ENCODE measurements around the gene SMYD1.
"Not testable (repeated sequence)": the region's sequence is repeated elsewhere in the genome, so short reads cannot be mapped to it uniquely, and the experiment has no call there.

SMYD1 gene

DNA sequence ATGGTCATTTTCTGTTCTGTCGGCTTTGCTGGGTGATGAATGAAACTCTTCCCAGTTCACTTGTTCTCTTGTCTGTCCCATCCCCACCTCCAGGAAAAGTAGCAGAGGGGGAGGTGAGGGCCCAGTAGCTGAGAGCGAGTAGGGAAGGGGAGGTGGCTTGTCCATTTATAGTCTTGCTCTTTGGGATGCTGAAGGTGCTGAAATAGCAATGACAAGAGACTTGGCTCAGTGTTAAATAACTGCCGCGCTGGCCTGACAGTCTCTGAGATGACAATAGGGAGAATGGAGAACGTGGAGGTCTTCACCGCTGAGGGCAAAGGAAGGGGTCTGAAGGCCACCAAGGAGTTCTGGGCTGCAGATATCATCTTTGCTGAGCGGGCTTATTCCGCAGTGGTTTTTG is at the start of gene SMYD1:
Gene SMYD1 (plus strand): TSS at position 228 of the 400 bp plus-strand sequence. CDS start 40 bp downstream, at position 268.
- in situ Hi-C loops (cut with HindIII; ENCODE audit: low sequenced_read_pairs) = no loop called here

DNA sequence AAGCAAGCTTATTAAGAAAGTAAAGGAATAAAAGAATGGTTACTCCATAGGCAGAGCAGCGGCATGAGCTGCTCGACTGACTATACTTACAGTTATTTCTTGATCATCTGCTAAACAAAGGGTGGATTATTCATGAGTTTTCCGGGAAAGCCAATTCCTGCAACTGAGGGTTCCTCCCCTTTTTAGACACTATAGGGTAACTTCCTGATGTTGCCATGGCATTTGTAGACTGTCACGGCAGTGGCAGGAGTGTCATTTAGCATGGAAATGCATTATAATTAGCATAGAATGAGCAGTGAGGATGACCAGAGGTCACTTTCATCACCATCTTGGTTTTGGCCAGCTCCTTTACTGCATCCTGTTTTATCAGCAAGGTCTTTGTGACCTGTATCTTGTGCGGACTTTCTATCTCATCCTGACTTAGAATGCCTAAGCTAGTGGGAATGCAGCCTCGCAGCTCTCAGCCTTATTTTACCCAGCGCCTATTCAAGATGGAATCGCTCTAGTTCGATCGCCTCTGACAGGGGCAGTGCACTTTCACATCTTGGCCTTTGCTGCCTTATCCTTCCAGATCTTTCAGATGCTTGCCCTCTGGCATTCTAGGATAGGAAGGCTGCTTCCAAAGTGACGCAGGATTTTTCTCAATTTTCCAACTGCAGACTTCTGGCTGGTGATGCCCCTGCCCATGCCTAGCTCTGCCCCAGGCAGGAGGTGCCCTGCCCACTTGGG is 49.4 kb upstream of the SMYD1 start:
- in situ Hi-C loops (cut with HindIII; ENCODE audit: low sequenced_read_pairs) = not testable (repeated sequence)

DNA sequence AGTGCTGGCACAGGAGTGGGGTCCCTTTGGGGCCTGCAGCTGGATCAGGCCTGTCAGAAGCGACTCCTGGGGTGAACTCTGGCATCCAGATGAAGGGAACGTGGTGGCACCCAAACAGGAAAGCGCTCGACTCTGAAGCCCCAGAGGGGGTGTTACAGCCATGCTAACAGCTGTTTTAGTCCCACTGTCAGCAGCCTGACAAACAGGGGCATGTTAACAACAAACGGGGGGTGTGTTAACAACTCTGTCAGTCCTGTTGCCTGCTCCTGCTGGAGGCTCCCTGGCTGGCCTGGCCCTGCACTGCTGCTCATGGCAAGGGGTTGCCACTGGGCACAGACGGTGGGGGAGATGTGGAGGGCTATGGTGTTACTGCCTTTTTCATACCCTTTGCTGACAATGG is 48.7 kb upstream of the SMYD1 start:
- in situ Hi-C loops (cut with HindIII; ENCODE audit: low sequenced_read_pairs) = no loop called here

DNA sequence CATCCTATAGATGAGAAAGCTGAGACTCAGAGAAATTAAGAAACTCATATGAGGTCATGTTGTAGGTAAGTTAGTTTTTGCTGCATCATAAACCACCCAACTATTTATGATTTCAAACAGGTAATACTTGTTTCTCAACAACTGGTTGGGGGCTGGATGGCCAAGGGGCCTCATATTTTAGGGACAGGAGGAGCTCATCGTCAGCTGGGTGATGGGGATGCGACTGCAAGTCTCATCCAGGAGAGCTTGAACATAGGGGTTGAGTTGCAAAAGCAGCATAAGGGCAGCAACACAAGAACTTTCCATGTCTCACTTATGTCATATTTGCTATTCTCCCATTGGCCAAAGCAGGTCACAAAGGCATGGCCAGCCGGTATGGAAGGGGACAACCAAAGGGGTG is 47.6 kb upstream of the SMYD1 start:
- in situ Hi-C loops (cut with HindIII; ENCODE audit: low sequenced_read_pairs) = no loop called here

DNA sequence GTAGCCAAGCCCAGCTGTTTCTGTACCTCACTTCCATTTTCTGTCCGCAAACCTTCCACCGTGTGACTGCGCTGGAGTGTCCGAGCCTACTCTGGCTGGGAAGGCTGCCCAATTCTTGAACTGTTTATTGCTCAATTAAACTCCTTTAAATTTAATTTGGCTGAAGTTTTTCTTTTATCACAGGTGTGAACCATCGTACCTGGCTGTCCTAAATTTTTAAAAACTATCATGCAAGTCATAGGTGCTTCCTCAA is 45.0 kb upstream of the SMYD1 start:
- in situ Hi-C loops (cut with HindIII; ENCODE audit: low sequenced_read_pairs) = no loop called here

DNA sequence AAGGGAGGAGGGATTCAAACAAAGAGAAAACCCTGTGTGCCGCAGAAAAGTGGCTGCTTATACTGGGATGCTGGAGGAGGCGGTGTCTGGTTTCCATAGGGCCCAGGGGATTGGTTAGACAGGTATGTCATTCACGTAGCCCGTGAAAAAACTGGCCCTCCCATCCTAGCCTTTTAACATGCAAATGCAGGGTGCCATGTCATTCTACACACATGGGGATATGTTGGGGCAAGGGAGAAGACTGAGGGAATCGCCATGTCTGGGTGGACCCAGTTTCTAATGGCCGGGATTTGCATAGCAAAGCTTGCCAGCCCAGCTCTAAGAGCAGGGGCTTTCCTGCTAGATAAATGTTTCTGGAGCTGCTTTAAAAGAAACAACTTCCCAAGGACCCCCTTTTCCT is 43.1 kb upstream of the SMYD1 start:
- in situ Hi-C loops (cut with HindIII; ENCODE audit: low sequenced_read_pairs) = no loop called here

DNA sequence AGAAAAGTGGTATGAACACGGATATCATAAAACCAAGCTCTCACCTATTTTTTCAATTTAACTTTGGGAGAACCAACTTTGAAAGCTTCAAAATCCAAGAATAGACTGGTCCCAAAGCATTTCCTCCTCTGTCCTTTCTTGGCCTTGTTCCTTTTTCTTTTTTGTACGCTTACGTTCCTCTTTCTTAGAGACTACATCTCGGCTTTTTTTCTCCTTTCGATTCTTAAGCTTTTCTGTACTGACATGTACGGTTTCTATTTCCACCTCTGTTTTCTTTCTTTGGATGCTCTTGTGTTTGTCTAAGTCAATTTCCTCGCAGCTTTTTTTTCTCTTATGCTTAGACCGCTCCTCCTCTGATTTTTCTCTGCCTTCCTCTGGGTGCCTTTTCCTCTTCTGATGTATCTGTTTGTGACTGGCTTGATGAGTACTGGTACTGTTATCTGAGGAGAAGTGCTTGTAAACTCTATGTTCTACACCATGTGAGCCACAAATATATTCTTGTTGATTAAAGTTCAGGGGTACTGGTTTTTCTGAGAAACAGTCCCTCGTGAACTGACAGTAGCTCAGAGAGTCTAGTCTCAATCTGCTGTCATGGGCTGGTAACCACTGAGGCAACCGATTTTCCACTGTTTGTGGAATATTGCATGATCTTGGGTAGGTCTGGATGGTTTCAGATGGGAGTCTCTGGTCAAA is 39.8 kb upstream of the SMYD1 start:
- in situ Hi-C loops (cut with HindIII; ENCODE audit: low sequenced_read_pairs) = no loop called here

DNA sequence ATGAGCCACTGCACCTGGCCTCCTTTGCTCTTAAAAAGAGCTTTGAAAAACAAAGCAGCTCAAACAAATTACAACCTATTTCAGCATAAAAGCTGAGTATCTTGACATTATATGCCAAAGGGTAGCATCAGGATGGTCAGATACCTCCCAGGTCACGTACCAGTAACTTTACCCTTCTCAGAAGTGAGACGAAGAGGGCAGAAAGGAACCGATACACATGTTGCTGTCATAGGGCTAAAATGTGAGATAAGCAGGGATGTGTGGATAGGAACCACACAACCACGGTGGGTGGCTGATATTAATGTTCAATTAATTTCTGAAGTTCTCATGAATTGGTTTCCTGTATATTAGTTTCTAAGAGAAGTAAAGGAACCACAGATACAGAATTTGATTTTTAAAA is 38.7 kb upstream of the SMYD1 start:
- in situ Hi-C loops (cut with HindIII; ENCODE audit: low sequenced_read_pairs) = no loop called here

DNA sequence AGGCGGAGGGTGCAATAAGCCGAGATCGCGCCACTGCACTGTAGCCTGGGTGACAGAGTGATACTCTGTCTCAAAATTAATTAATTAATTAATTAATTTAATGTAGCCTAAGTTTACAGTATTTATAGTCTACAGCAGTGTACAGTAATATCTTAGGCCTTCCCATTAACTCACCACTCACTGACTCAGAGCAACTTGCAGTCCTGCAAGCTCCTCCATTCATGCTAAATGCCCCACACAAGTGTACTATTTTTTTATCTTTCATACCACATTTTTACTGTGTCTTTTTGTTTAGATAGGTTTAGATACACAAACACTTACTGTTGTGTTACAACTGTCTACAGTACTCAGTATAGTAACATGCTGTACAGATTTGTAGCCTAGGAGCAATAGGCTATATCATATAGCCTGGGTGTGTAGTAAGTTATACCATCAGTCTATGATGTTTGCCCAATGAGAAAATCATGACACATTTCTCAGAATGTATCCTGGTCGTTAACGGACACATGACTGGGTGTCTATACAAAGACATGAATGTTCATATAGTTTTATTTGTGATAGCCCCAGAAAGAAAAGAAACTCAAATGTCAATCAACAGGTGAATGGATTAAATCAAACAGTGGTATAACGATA is 35.4 kb upstream of the SMYD1 start:
- in situ Hi-C loops (cut with HindIII; ENCODE audit: low sequenced_read_pairs) = no loop called here

DNA sequence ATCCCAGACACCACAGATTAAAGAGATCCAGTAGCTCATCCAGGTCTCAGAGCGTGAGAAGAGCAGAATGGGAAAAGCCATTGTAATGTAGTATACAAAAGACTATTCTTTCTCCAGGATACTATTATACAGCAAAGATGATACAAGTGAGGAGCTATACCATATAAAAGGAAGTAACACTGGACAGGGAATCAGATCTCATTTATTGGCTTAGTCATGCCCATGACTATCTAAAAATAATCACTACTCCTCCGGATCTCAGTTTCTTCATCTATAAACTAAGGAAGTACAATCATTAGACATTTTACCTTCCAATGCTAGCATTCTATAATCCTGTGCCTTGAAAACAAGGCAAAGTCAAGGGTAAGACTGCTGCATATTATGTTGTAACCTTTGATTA is 31.4 kb upstream of the SMYD1 start:
- in situ Hi-C loops (cut with HindIII; ENCODE audit: low sequenced_read_pairs) = no loop called here

DNA sequence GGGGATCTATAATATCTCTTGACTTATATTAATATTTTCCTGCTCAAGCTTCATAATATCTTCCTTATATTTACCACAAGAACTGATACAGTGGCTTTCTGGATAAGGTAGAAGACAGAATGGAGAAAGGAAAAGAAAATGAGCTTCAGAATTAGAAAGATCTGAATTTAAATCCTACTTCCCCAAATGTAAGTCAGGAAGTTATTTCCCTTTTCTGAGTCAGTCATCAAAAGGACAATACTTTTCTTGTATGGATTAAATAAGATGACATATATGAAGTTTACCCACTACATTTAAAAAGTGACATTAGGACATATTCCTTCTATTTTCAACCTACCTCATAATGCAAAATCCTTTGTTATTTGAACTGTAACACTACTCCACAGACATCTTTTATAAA is 31.0 kb upstream of the SMYD1 start:
- in situ Hi-C loops (cut with HindIII; ENCODE audit: low sequenced_read_pairs) = no loop called here

DNA sequence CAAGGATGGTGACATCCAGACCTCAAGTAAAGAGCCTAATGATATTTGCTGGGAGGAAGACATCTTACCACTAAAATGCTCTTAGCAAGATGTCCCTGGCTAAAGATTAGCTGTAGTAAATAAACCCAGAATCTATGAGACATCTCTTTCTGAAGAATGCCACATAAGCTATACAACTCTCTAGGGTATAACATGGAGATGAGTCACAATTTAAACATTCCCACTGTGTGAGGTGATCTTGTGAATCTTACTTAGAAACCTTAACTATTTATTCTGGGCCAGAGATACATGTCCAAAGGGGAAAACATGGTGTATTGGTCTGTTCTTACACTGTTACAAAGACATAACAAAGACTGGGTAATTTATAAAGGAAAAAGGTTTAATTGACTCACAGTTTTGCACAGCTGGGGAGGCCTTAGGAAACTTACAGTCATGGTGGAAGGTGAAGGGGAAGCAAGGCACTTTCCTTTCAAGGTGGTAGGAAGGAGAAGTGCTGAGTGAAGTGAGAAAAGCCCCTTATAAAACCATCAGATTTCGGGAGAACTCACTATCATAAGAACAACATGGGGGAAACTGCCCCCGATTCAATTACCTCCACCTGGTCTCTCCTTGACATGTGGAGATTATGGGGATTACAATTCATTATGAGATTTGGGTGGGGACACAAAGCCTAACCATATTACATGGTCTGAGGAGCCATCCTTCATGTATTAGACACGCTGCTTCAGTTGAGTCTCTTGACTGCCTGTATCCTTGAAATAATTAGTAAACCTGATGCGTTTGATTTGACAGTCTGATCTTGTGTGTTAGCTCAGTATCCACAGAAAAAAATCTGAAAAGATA is 29.1 kb upstream of the SMYD1 start:
- in situ Hi-C loops (cut with HindIII; ENCODE audit: low sequenced_read_pairs) = no loop called here

DNA sequence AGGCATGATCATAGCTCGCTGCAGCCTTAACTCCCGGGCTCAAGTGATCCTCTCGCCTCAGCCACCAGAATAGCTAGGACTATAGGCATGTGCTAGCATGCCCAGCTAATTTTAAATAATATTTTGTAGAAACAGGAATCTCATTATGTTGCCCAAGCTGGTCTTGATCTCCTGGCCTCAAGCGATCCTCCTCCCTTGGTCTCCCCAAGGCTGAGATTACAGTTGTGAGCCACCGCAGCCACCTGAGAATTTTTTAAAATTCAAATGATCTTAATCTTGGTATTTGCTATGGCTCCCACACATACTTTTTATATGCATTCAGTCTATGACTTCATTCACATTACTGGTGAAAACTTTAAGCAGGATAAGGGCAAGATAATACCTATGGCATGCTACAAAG is 25.1 kb upstream of the SMYD1 start:
- in situ Hi-C loops (cut with HindIII; ENCODE audit: low sequenced_read_pairs) = no loop called here

DNA sequence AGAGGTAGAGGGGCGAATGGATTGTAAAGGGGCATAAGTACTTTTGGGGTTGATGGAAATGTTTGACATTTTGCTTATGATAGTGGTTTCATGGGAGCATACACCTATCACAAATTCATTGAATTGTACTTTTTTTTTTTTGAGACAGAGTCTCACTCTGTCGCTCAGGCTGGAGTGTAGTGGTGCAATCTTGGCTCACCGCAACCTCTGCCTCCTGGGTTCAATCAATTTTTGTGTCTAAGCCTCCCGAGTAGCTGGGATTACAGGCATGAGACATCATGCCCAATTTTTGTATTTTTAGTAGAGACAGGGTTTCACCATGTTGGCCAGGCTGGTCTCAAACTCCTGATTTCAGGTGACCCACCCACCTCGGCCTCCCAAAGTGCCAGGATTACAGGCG is 22.1 kb upstream of the SMYD1 start:
- in situ Hi-C loops (cut with HindIII; ENCODE audit: low sequenced_read_pairs) = not testable (repeated sequence)

DNA sequence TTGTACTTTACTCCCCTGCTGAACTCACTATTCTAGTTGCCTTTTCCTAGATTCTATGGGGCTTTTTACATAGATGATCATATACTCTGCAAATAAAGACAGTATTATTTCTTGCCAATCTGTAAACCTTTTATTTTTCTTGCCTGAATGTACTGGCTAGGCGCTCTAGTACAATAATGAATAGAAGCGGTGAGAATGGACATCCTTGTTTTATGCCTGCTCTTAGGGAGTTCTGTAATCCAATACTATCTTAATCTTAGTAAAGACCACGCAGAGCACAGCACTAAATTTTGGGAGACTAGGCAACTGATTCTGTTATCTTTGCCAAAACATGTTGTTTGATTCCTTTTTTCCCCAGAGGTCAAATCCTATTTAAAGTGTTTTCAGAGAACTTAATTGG is 19.1 kb upstream of the SMYD1 start:
- in situ Hi-C loops (cut with HindIII; ENCODE audit: low sequenced_read_pairs) = no loop called here

DNA sequence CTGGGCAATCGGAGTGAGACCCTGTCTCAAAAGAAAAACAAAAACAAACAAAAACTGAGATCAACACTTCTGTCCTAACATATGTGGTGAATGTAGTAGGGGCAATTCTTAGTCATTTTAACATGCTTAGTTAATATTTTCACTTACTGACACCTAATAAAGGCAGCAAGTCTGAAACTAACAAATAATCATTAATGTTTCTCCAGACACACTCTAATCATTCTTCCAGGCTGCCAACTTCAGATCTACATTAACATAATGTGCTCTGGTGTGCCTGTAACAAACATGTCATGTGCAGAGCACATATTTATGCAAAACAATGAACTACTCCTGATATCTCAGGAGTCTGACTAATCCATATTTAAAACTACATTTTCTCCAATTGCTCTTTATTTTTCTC is 18.0 kb upstream of the SMYD1 start:
- in situ Hi-C loops (cut with HindIII; ENCODE audit: low sequenced_read_pairs) = no loop called here

DNA sequence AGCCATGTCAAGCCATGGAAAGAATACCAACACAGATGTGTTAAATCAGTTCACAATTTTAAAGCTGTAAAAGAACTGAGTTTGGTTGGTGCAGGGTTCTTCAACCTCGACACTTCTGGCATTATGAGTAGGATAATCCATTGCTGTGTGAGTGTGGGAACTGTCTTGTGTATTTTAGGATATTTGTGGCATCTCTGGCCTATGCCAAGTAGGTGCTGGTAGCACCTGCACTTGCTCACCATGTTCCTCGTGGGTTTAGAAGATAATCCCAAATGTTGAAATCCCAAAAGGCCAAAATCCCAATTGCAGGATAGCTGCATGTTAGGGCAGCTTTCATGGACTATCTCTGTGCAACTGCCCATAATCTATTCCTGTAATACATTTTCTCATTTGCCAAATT is 15.8 kb upstream of the SMYD1 start:
- in situ Hi-C loops (cut with HindIII; ENCODE audit: low sequenced_read_pairs) = no loop called here

DNA sequence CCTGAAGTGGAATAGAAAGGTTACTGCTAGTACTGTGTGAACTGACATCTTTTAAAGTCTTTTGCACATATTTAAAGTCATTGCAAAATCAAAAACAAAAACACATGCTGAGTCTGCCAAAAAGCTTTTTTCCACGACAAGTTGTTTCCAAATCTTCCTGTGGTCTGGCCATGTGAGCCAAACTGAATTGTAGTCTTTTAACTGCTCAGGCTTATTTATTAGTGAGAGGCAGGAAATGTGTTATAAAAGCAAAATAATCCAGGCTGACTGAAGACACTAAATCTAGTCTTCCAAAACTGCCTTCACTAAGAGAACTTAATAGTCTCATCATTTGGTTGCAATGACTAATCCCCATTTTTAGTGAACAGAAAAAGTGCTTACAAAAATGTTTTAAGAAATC is 14.3 kb upstream of the SMYD1 start:
- in situ Hi-C loops (cut with HindIII; ENCODE audit: low sequenced_read_pairs) = no loop called here

DNA sequence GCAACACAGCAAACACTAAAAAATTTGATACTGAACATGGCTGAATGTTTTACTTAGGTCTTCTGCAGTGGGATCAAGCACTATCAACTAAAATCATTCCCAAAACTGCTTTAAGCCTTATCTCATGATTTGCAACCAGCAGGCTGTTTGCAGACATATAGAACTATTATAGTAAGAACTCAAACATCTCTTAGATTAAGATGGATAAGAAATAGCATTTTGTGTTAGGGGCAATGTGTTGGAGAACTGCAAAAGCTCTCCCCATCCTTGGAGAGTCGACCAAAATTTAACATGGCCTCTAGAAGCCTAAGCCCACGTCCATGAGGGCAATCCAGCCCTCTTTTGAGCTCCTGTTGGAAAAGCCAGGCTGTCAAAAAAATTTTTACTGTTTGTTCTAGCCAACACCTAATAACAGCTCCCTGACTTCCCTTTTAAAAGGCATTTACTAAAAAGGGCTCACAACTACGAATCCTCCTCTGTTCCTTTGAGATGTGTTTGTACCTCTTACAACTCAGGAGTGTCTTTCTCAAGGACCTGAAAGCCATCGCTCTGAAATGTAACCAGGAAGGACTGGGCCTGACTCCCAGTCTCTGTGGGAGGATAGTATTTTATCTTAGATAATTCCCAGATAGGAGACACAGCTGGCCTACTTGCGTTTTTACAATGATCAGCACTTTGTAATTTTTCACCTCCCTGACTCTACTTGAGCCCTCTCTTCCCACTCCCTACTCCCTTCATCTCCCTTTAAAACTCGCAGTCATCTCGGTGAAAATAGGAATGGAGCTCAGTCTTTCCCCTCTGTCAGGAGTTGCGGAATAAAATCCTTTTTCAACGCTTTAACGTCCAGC is 13.5 kb upstream of the SMYD1 start:
- in situ Hi-C loops (cut with HindIII; ENCODE audit: low sequenced_read_pairs) = no loop called here

DNA sequence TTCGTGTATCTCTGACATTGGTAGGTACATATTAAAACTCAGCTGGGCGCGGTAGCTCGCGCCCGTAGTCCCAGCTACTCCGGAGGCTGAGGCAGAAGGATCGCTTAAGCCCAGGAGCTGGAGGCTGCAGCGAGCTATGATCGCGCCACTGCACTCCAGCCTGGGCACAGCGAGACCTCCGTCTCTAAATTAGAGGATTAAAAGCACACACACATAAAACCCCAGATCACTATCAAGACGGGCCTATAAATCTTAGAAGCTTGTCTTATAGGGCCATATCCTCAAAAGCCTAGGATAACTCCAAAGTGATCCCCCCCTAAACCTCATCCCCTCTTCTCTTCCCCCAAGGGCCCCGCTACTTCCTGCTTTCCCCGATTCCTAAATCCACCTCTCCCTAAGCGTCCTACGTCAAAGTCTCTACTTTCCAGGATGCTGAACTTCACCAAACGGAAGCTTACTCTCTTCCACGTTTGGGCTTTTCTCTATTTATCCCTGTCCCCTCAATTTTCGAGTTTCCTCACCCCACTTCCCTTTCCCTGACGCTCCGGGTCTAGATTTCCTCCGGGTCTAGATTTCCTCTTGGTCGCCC is 12.7 kb upstream of the SMYD1 start:
- in situ Hi-C loops (cut with HindIII; ENCODE audit: low sequenced_read_pairs) = loop anchor here (5.0 kb wide), 1 partner anchor 107 kb away; no protein-coding TSS in a partner anchor

All from endothelial cell of hepatic sinusoid (primary cell).